ENCODE results near the gene HGD. TPM values are rescaled to one million over a fixed set of nuclear protein-coding genes. Genes with fewer than 3 reads are reported as not detected.

HGD gene
- polyA plus RNA-seq, 1 donor (not counting 4 experiments of a cell fraction or from before 2014, with no cell fraction given): not detected

- Histone ChIP-seq H3K9ac (ENCODE audit: control insufficient read depth, extremely low read depth, insufficient read depth, low read length) (no peak overlapping the region), H3K27me3 (ENCODE audit: control insufficient read depth, extremely low read depth, insufficient read depth, low read length) (no peaks in the 10 kb centered on the region), H4K20me1 (ENCODE audit: control insufficient read depth, extremely low read depth, insufficient read depth, low read length) (no peaks in the 10 kb centered on the region), H3K79me2 (ENCODE audit: control insufficient read depth, insufficient read depth, low read length) (no peaks in the 10 kb centered on the region), H3K36me3 (ENCODE audit: control insufficient read depth in 2 of 2, extremely low read depth in 1 of 2, insufficient read depth in 2 of 2, low read length in 2 of 2) (no peaks in the 10 kb centered on the region), H2AFZ (ENCODE audit: control insufficient read depth, low read length) (no peak overlapping the region), H3K9me3 (ENCODE audit: control insufficient read depth, low read depth, low read length) (no peaks in the 10 kb centered on the region), H3K4me2 (ENCODE audit: control insufficient read depth, extremely low read depth, insufficient read depth, low read depth, low read length) (no peak overlapping the region), H3K4me3 (ENCODE audit: control insufficient read depth in 2 of 3, extremely low read depth in 1 of 3, insufficient read depth in 2 of 3, low read depth in 1 of 3, low read length in 3 of 3) (no peak overlapping the region), H3K9me1 (ENCODE audit: control insufficient read depth, extremely low read depth, insufficient read depth, low read length) (no peaks in the 10 kb centered on the region), H3K4me1 (ENCODE audit: control insufficient read depth, extremely low read depth, insufficient read depth, low read length) (peaks cover 5% of the 10 kb centered on the region), H3K27ac (ENCODE audit: control insufficient read depth, insufficient read depth, low read length) (no peak overlapping the region)
- FAIRE-seq (no peak), DNase-seq (ENCODE audit: low read depth, low spot score) (no peak)
- TF ChIP-seq CTCF (optimal IDR thresholded peaks at IDR 0.05 in 1 of 3, IDR thresholded peaks at IDR 0.05 in 1 of 3, conservative IDR thresholded peaks at IDR 0.05 in 1 of 3; ENCODE audit: extremely low read depth in 1 of 3, insufficient read depth in 2 of 3, low read length in 3 of 3): no peak
- no peak for TF ChIP-seq EZH2 (IDR thresholded peaks at IDR 0.05; ENCODE audit: low read length)
- dilution Hi-C loops (cut with MboI; ENCODE audit: extremely low pct_ligation_motif_present, low sequenced_read_pairs): no loop called here
Measured at GRCh38 chr3:120614765-120615164, 67.3 kb downstream of the HGD start.

- Histone ChIP-seq H3K9me3 (ENCODE audit: control insufficient read depth, low read depth, low read length) (no peaks in the 10 kb centered on the region), H3K27ac (ENCODE audit: control insufficient read depth, insufficient read depth, low read length) (no peak overlapping the region), H3K9ac (ENCODE audit: control insufficient read depth, extremely low read depth, insufficient read depth, low read length) (no peak overlapping the region), H3K4me3 (ENCODE audit: control insufficient read depth in 2 of 3, extremely low read depth in 1 of 3, insufficient read depth in 2 of 3, low read depth in 1 of 3, low read length in 3 of 3) (no peak overlapping the region), H3K27me3 (ENCODE audit: control insufficient read depth, extremely low read depth, insufficient read depth, low read length) (no peaks in the 10 kb centered on the region), H3K4me2 (ENCODE audit: control insufficient read depth, extremely low read depth, insufficient read depth, low read depth, low read length) (no peak overlapping the region), H4K20me1 (ENCODE audit: control insufficient read depth, extremely low read depth, insufficient read depth, low read length) (no peaks in the 10 kb centered on the region), H3K4me1 (ENCODE audit: control insufficient read depth, extremely low read depth, insufficient read depth, low read length) (no peaks in the 10 kb centered on the region), H2AFZ (ENCODE audit: control insufficient read depth, low read length) (no peak overlapping the region), H3K79me2 (ENCODE audit: control insufficient read depth, insufficient read depth, low read length) (no peaks in the 10 kb centered on the region), H3K9me1 (ENCODE audit: control insufficient read depth, extremely low read depth, insufficient read depth, low read length) (no peaks in the 10 kb centered on the region), H3K36me3 (ENCODE audit: control insufficient read depth in 2 of 2, extremely low read depth in 1 of 2, insufficient read depth in 2 of 2, low read length in 2 of 2) (no peaks in the 10 kb centered on the region)
- DNase-seq (ENCODE audit: low read depth, low spot score) (no peak), FAIRE-seq (no peak)
- dilution Hi-C loops (cut with MboI; ENCODE audit: extremely low pct_ligation_motif_present, low sequenced_read_pairs): no loop called here
- TF ChIP-seq EZH2 (IDR thresholded peaks at IDR 0.05; ENCODE audit: low read length) (no peak), CTCF (optimal IDR thresholded peaks at IDR 0.05 in 1 of 3, IDR thresholded peaks at IDR 0.05 in 1 of 3, conservative IDR thresholded peaks at IDR 0.05 in 1 of 3; ENCODE audit: extremely low read depth in 1 of 3, insufficient read depth in 2 of 3, low read length in 3 of 3) (no peak)
Measured at GRCh38 chr3:120608506-120608905, 73.5 kb downstream of the HGD start.
